Lower lobe of right lung (tissue), 2 donors: ENCODE data around the gene FCRL2. TPM values are rescaled to one million over a fixed set of nuclear protein-coding genes. Genes with fewer than 3 reads are reported as not detected.

Source experiments
- ATAC-seq, 2 donors: fragments of 200-7000 bp; cut with Tn5 transposase; one replicate each; pipeline ENCODE4 v1.9.1; 2020 to 2022; ENCODE audit warnings: mild to moderate bottlenecking in 2 of 2, moderate library complexity in 2 of 2
- DNase-seq: peaks from one replicate; pipeline ENCODE4 v3.0.0-alpha.2; 2020
- H3K27ac ChIP-seq: fragments of 200-600 bp; one replicate; pipeline ENCODE4 v1.8.0; 2022
- H3K27me3 ChIP-seq: fragments of 200-600 bp; one replicate; pipeline ENCODE4 v1.8.0; 2022; ENCODE audit warnings: low read depth
- H3K36me3 ChIP-seq: fragments of 200-600 bp; one replicate; pipeline ENCODE4 v1.8.0; 2022; ENCODE audit warnings: mild to moderate bottlenecking
- H3K4me1 ChIP-seq: fragments of 200-600 bp; one replicate; pipeline ENCODE4 v1.8.0; 2022
- H3K4me3 ChIP-seq: fragments of 200-600 bp; one replicate; pipeline ENCODE4 v1.8.0; 2022; ENCODE audit warnings: mild to moderate bottlenecking
- H3K9me3 ChIP-seq: fragments of 200-600 bp; one replicate; pipeline ENCODE4 v1.8.0; 2022
- CTCF ChIP-seq: fragments of 200-600 bp; IDR thresholded peaks from one replicate; pipeline ENCODE4 v1.8.0; 2022; ENCODE audit warnings: antibody characterized with exemption, mild to moderate bottlenecking
- intact Hi-C: fragments of 100-400 bp; cut with DNase I; formaldehyde crosslinking; loops from one replicate; pipeline ENCODE4 v1.11.0; 2022
- total RNA-seq: library from RNA; stranded (reverse); fragmentation: NEBNext Ultra II Directional; extraction: Animal tissue kit (Norgen Biotek cat#: 25700); gene quantifications from one replicate; pipeline ENCODE4 v1.2.1, GENCODE V29; 2021
- donor health status: DM: no; HTN: yes; CAD: no; lungs with severe emphysema.

Gene FCRL2
- total RNA-seq, 1 donor from 2014 or later = 1.3 TPM

- no peak for DNase-seq
- H3K4me3 ChIP-seq = no peak overlapping the region
- intact Hi-C loops = no loop called here
- no peaks in the 10 kb centered on the region for H3K9me3 ChIP-seq
- no peaks in the 10 kb centered on the region for H3K27me3 ChIP-seq
- TF ChIP-seq CTCF = no peak
- no peaks in the 10 kb centered on the region for H3K36me3 ChIP-seq
- H3K4me1 ChIP-seq = no peaks in the 10 kb centered on the region
- no peak for ATAC-seq
- no peak overlapping the region for H3K27ac ChIP-seq
Observed at GRCh38 chr1:157715736-157716135, 61.2 kb downstream of the FCRL2 start.

- no peak overlapping the region for H3K4me3 ChIP-seq
- H3K27ac ChIP-seq = no peak overlapping the region
- DNase-seq (no peak), ATAC-seq (no peak)
- no peaks in the 10 kb centered on the region for H3K27me3 ChIP-seq
- no peak for TF ChIP-seq CTCF
- H3K9me3 ChIP-seq = no peaks in the 10 kb centered on the region
- intact Hi-C loops = no loop called here
- H3K4me1 ChIP-seq = no peaks in the 10 kb centered on the region
- no peaks in the 10 kb centered on the region for H3K36me3 ChIP-seq
Observed at GRCh38 chr1:157711802-157712201, 65.1 kb downstream of the FCRL2 start.

- ATAC-seq (no peak), DNase-seq (no peak)
- H3K4me3 ChIP-seq = no peak overlapping the region
- TF ChIP-seq CTCF = no peak
- no peaks in the 10 kb centered on the region for H3K9me3 ChIP-seq
- intact Hi-C loops = no loop called here
- no peaks in the 10 kb centered on the region for H3K27me3 ChIP-seq
- H3K27ac ChIP-seq = no peak overlapping the region
- no peaks in the 10 kb centered on the region for H3K36me3 ChIP-seq
- no peaks in the 10 kb centered on the region for H3K4me1 ChIP-seq
Observed at GRCh38 chr1:157704878-157705277, 72.1 kb downstream of the FCRL2 start.

GRCh38 chr1:157703981-157704380 lies 73.0 kb downstream of the FCRL2 start:
- ATAC-seq = no peak
- no peak for TF ChIP-seq CTCF
- intact Hi-C loops = no loop called here

GRCh38 chr1:157702308-157702825 lies 74.6 kb downstream of the FCRL2 start:
- no peak overlapping the region for H3K4me3 ChIP-seq
- no peak for ATAC-seq
- H3K4me1 ChIP-seq = no peaks in the 10 kb centered on the region

More at GRCh38 chr1:157703981-157704380, 73.0 kb downstream of the FCRL2 start:
- no peak for DNase-seq
- H3K27ac ChIP-seq = no peak overlapping the region
- H3K36me3 ChIP-seq = no peaks in the 10 kb centered on the region
- no peaks in the 10 kb centered on the region for H3K9me3 ChIP-seq
- H3K4me3 ChIP-seq = no peak overlapping the region
- no peaks in the 10 kb centered on the region for H3K27me3 ChIP-seq
- no peaks in the 10 kb centered on the region for H3K4me1 ChIP-seq

More at GRCh38 chr1:157702308-157702825, 74.6 kb downstream of the FCRL2 start:
- H3K36me3 ChIP-seq = no peaks in the 10 kb centered on the region
- no peaks in the 10 kb centered on the region for H3K9me3 ChIP-seq
- no peak overlapping the region for H3K27ac ChIP-seq
- TF ChIP-seq CTCF = no peak
- no peaks in the 10 kb centered on the region for H3K27me3 ChIP-seq
- DNase-seq = no peak
- intact Hi-C loops = no loop called here
